H9 (cell line): ENCODE results near the gene MAP4K1. TPM values are rescaled to one million over a fixed set of nuclear protein-coding genes. Genes with fewer than 3 reads are reported as not detected.
A peak's percentile ranks its signal among the peaks of the same experiment; 100 is the strongest.

Experiments used
- DNase-seq: peaks from one replicate; pipeline ENCODE4 v3.0.0-alpha.2; 2017
- H2AFZ ChIP-seq: one replicate; pipeline ENCODE4 v1.6.1; 2013; ENCODE audit warnings: mild to moderate bottlenecking, low read length, control low read depth, moderate library complexity
- H2AK5ac ChIP-seq: 2 replicates; pipeline ENCODE4 v1.6.1; 2013; ENCODE audit warnings: low read length, control low read depth, mixed read lengths; ENCODE audit not compliant: insufficient read length
- H2BK120ac ChIP-seq: one replicate; pipeline ENCODE4 v1.6.1; 2013; ENCODE audit warnings: low read depth, mild to moderate bottlenecking, low read length, control low read depth, inconsistent platforms; ENCODE audit not compliant: poor library complexity, severe bottlenecking
- H2BK12ac ChIP-seq: 2 replicates; pipeline ENCODE4 v1.6.1; 2013; ENCODE audit warnings: low read length, control low read depth, mixed read lengths, low read depth; ENCODE audit not compliant: insufficient read length
- H2BK15ac ChIP-seq: 2 replicates; pipeline ENCODE4 v1.6.1; 2013; ENCODE audit warnings: low read depth, low read length, control low read depth
- H2BK20ac ChIP-seq: one replicate; pipeline ENCODE4 v1.6.1; 2013; ENCODE audit warnings: low read depth, mild to moderate bottlenecking, low read length, control low read depth, inconsistent platforms; ENCODE audit not compliant: poor library complexity, severe bottlenecking
- H2BK5ac ChIP-seq: 2 replicates; pipeline ENCODE4 v1.6.1; 2013; ENCODE audit warnings: low read length, control low read depth, mixed read lengths; ENCODE audit not compliant: insufficient read length
- H3K14ac ChIP-seq: 2 replicates; pipeline ENCODE4 v1.6.1; 2013; ENCODE audit warnings: low read length, control low read depth; ENCODE audit not compliant: insufficient read depth
- H3K18ac ChIP-seq: 2 replicates; pipeline ENCODE4 v1.6.1; 2013; ENCODE audit warnings: low read depth, mild to moderate bottlenecking, mixed read lengths, low read length, control low read depth; ENCODE audit not compliant: insufficient read length
- H3K23ac ChIP-seq: 2 replicates; pipeline ENCODE4 v1.6.1; 2013; ENCODE audit warnings: low read length, control low read depth, mixed read lengths, low read depth; ENCODE audit not compliant: insufficient read length
- H3K23me2 ChIP-seq: 2 replicates; pipeline ENCODE4 v1.6.1; 2013; ENCODE audit warnings: low read depth, mild to moderate bottlenecking, mixed read lengths, low read length, control low read depth; ENCODE audit not compliant: insufficient read length, poor library complexity, severe bottlenecking
- H3K27ac ChIP-seq: 2 replicates; pipeline ENCODE4 v1.5.1; 2013; ENCODE audit warnings: low read length, control low read depth, mixed read lengths, low read depth; ENCODE audit not compliant: insufficient read length
- H3K27me3 ChIP-seq: 2 replicates; pipeline ENCODE4 v1.6.1; 2013; ENCODE audit warnings: low read length, control low read depth, inconsistent platforms; ENCODE audit not compliant: insufficient read depth
- H3K4ac ChIP-seq: 2 replicates; pipeline ENCODE4 v1.6.1; 2013; ENCODE audit warnings: low read depth, mild to moderate bottlenecking, control low read depth, inconsistent platforms, low read length, moderate library complexity
- H3K4me1 ChIP-seq: 2 replicates; pipeline ENCODE4 v1.6.1; 2013; ENCODE audit warnings: low read length, control low read depth, inconsistent platforms; ENCODE audit not compliant: insufficient read depth
- H3K4me2 ChIP-seq: 2 replicates; pipeline ENCODE4 v1.6.1; 2013; ENCODE audit warnings: low read length, control low read depth, mixed read lengths; ENCODE audit not compliant: insufficient read length, insufficient read depth
- H3K56ac ChIP-seq: 2 replicates; pipeline ENCODE4 v1.6.1; 2013; ENCODE audit warnings: low read depth, mild to moderate bottlenecking, mixed read lengths, low read length, control low read depth; ENCODE audit not compliant: insufficient read length
- H3K79me1 ChIP-seq: 2 replicates; pipeline ENCODE4 v1.6.1; 2013; ENCODE audit warnings: low read depth, mild to moderate bottlenecking, moderate library complexity, low read length, control low read depth, inconsistent platforms; ENCODE audit not compliant: insufficient read depth, poor library complexity, severe bottlenecking
- H3K79me2 ChIP-seq: 2 replicates; pipeline ENCODE4 v1.6.1; 2013; ENCODE audit warnings: low read length, control low read depth, inconsistent platforms; ENCODE audit not compliant: insufficient read depth
- H3K9ac ChIP-seq: 2 replicates; pipeline ENCODE4 v1.6.1; 2013; ENCODE audit warnings: low read length, control low read depth, mixed read lengths; ENCODE audit not compliant: insufficient read length; ENCODE audit errors: extremely low read depth
- H3K9me3 ChIP-seq: one replicate; pipeline ENCODE4 v1.6.1; 2013; ENCODE audit warnings: low read depth, low read length, inconsistent platforms; ENCODE audit not compliant: control insufficient read depth
- H3T11ph ChIP-seq: one replicate; pipeline ENCODE4 v1.6.1; 2013; ENCODE audit warnings: mild to moderate bottlenecking, low read length, control low read depth, inconsistent platforms
- H4K20me1 ChIP-seq: one replicate; pipeline ENCODE4 v1.6.1; 2013; ENCODE audit not compliant: control insufficient read depth, insufficient read length, insufficient read depth
- H4K5ac ChIP-seq: 2 replicates; pipeline ENCODE4 v1.6.1; 2013; ENCODE audit warnings: low read depth, mild to moderate bottlenecking, mixed read lengths, low read length, control low read depth; ENCODE audit not compliant: insufficient read length
- H4K8ac ChIP-seq: replicated peaks from 2 replicates; pipeline ENCODE4 v1.6.1; 2013; ENCODE audit warnings: low read length, control low read depth, mixed read lengths, low read depth; ENCODE audit not compliant: insufficient read length
- H4K91ac ChIP-seq: 2 replicates; pipeline ENCODE4 v1.6.1; 2013; ENCODE audit warnings: low read depth, mild to moderate bottlenecking, moderate library complexity, mixed read lengths, low read length, control low read depth; ENCODE audit not compliant: insufficient read length
- H3K27ac Mint-ChIP-seq, 3 experiments: 2 replicates in 2 of 3; 3 replicates in 1 of 3; pipeline ENCODE4 v1.8.0; 2020 to 2021; ENCODE audit warnings: mixed read lengths in 3 of 3, mild to moderate bottlenecking in 1 of 3, moderate library complexity in 1 of 3
- H3K27me3 Mint-ChIP-seq: 2 replicates; pipeline ENCODE4 v1.8.0; 2021; ENCODE audit warnings: low read depth, mild to moderate bottlenecking, moderate library complexity, mixed read lengths
- H3K36me3 Mint-ChIP-seq, 3 experiments: 2 replicates in 2 of 3; 3 replicates in 1 of 3; pipeline ENCODE4 v1.8.0; 2020 to 2021; ENCODE audit warnings: low read depth in 3 of 3, mixed read lengths in 3 of 3; ENCODE audit not compliant: insufficient read depth in 1 of 3
- H3K4me1 Mint-ChIP-seq, 2 experiments: 2 replicates each; pipeline ENCODE4 v1.8.0; 2020; ENCODE audit warnings: mixed read lengths in 2 of 2
- H3K4me3 Mint-ChIP-seq, 2 experiments: 2 replicates in 1 of 2; 3 replicates in 1 of 2; pipeline ENCODE4 v1.8.0; 2020 to 2021; ENCODE audit warnings: mild to moderate bottlenecking in 2 of 2, mixed read lengths in 2 of 2, moderate library complexity in 1 of 2
- H3K9me3 Mint-ChIP-seq, 2 experiments: 2 replicates in 1 of 2; 3 replicates in 1 of 2; pipeline ENCODE4 v1.8.0; 2020; ENCODE audit warnings: mild to moderate bottlenecking in 2 of 2, mixed read lengths in 2 of 2, moderate library complexity in 1 of 2
- CTCF ChIP-seq: fragments of 200-600 bp; sonication (generic); conservative IDR thresholded peaks from 3 replicates; pipeline ENCODE4 v1.8.0; 2021; ENCODE audit warnings: antibody characterized with exemption, mild to moderate bottlenecking
- WGBS: extraction: QIAGEN DNeasy Blood & Tissue Kit; methylation state at CpG from one replicate; pipeline ENCODE4 v1.1.7; 2013; ENCODE audit warnings: missing lambda C conversion rate, low lambda C conversion rate, mixed read lengths; ENCODE audit not compliant: insufficient read length; ENCODE audit errors: extremely low coverage; 5-methylcytosine and 5-hydroxymethylcytosine counted together
- total RNA-seq: library from RNA; stranded (reverse); gene quantifications from 2 replicates; pipeline ENCODE4 v1.2.1, GENCODE V29; 2021

The MAP4K1 gene
- total RNA-seq, 1 experiment from 2014 or later: 31.1 TPM

DNA sequence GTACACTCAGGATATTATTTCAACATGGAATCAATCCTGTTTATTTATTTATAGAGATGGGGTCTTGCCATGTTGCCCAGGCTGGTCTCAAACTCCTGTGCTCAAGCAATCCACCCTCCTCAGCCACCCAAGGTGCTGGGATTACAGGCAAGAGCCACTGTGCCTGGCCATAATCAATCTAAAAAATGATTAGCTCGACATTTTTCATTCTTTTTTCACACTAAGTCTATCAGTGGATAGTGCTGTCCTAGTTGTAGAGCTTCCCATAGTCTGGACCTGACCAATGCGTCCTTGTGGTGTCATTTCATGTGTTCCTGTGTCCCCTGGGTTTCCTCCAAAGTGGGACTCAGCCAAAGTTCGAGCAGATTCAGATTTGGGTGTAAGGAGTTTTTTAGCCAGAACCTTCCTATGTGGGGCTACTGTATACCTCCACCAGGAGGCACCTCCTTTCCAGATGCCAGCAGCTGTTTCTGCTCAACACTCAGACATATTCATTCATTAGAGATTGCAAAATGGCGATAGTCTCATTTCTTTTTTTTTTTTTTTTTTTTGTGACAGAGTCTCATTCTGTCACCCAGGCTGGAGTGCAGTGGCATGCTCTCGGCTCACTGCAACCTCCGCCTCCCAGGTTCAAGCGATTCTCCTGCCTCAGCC lies 61.1 kb downstream of the MAP4K1 start:
- Histone ChIP-seq H3K18ac (no peak overlapping the region), H3K79me2 (no peaks in the 10 kb centered on the region), H3T11ph (no peak overlapping the region), H3K4me1 (no peaks in the 10 kb centered on the region), H4K5ac (no peak overlapping the region), H2BK120ac (no peak overlapping the region), H4K91ac (no peak overlapping the region), H4K8ac (no peak overlapping the region), H3K79me1 (no peaks in the 10 kb centered on the region), H3K4ac (no peak overlapping the region), H4K20me1 (no peaks in the 10 kb centered on the region), H3K9ac (no peak overlapping the region), H3K23ac (no peak overlapping the region), H2BK15ac (no peak overlapping the region), H2AFZ (no peak overlapping the region), H2BK12ac (no peak overlapping the region), H3K9me3 (no peaks in the 10 kb centered on the region), H2BK20ac (no peak overlapping the region), H3K27ac (no peak overlapping the region), H2BK5ac (no peak overlapping the region), H3K14ac (no peak overlapping the region), H2AK5ac (no peak overlapping the region), H3K4me2 (no peak overlapping the region), H3K56ac (no peak overlapping the region), H3K23me2 (no peaks in the 10 kb centered on the region), H3K27me3 (no peaks in the 10 kb centered on the region)
- WGBS: no CpG with 5 or more reads among the region's 7 CpGs
- Mint-ChIP-seq H3K9me3 (no peaks in the 10 kb centered on the region), H3K36me3 (peaks cover 11 to 18% (median 12%) of the 10 kb centered on the region in 3 experiments), H3K4me3 (no peak overlapping the region), H3K4me1 (no peaks in the 10 kb centered on the region), H3K27ac (peak overlapping the region in 1 of 3 experiments; percentile 59; a peak in 1 of 7 replicates), H3K27me3 (peaks cover 2% of the 10 kb centered on the region; the same call in 1 of the 2 replicates)
- no peak for DNase-seq
- peak; percentile 40 for TF ChIP-seq CTCF
